HepG2 (cell line): ENCODE data around the gene EBF4.

ENCODE experiments used
- EP300 ChIP-seq, 3 experiments: sonication (generic) in 1 of 3; formaldehyde crosslinking in 1 of 3; IDR thresholded peaks; 2 replicates each; pipeline versions ENCODE4 v1.5.1 to v1.6.1; 2011 to 2020; ENCODE audit warnings: low read depth in 2 of 3, low read length in 2 of 3, borderline replicate concordance in 1 of 3, improper control_type of control experiment in 1 of 3, mild to moderate bottlenecking in 1 of 3, missing genetic modification reagents in 1 of 3, moderate library complexity in 1 of 3
- ZNF331 ChIP-seq: sonication (generic); formaldehyde crosslinking; IDR thresholded peaks from 2 replicates; pipeline ENCODE4 v1.4.0; 2020; ENCODE audit warnings: missing genetic modification reagents
- ZNF569 ChIP-seq: sonication (generic); formaldehyde crosslinking; IDR thresholded peaks from 2 replicates; pipeline ENCODE4 v1.5.0; 2020; ENCODE audit warnings: mild to moderate bottlenecking, missing genetic modification reagents, moderate library complexity, borderline replicate concordance

DNA sequence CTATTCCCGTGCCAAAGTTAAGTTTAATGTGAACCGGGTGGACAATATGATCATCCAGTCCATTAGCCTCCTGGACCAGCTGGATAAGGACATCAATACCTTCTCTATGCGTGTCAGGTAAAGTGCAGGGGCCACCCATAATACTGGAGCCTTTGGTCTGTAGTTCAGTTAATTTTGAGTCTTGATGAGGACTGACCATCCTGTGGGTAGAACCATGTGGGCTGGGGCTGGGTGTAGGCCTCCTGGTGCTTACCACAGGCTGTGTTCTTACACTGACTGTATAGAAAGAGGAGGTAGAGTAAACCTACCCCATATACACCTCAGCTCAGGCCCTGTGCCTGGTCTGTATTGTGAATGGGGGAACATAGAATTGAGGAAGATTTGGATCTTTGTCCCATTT, 37.7 kb upstream of the EBF4 start:
- TF ChIP-seq ZNF331 (CRISPR knock-in tag): no peak
- TF ChIP-seq ZNF569 (CRISPR knock-in tag): no peak
- no peak for TF ChIP-seq EP300 (IDR thresholded peaks at IDR 0.05; ENCODE audit: low read depth in 2 of 2, low read length in 2 of 2)
- TF ChIP-seq EP300 (CRISPR knock-in tag; IDR thresholded peaks at IDR 0.05; ENCODE audit: borderline replicate concordance): no peak
